HEK293 (cell line): ENCODE results near the gene GBA3.

Experiments used
- CTCF ChIA-PET: fragments of 350-600 bp; formaldehyde crosslinking; extraction: SDS; loops from one replicate; lab custom pipeline; 2021; ENCODE audit warnings: antibody characterized with exemption; lab: Yijun Ruan, JAX
- POLR2A ChIA-PET: fragments of 300-600 bp; formaldehyde crosslinking; extraction: SDS; loops from one replicate; lab custom pipeline; 2020; ENCODE audit warnings: antibody characterized with exemption, inconsistent platforms; lab: Yijun Ruan, JAX
- H3K27ac ChIP-seq: fragments of 200-500 bp; sonication (Bioruptor generic); 2 replicates; pipeline ENCODE4 v1.5.1; 2014; ENCODE audit warnings: low read depth, low read length, control low read depth, inconsistent platforms; ENCODE audit errors: extremely low read depth
- H3K36me3 ChIP-seq, 2 experiments: fragments of 200-500 bp in 1 of 2; sonication (Bioruptor generic) in 1 of 2; 1 replicate in 1 of 2; 2 replicates in 1 of 2; pipeline ENCODE4 v1.5.1; 2014 to 2017; ENCODE audit warnings: inconsistent platforms in 2 of 2, low read length in 2 of 2; ENCODE audit not compliant: control insufficient read depth in 2 of 2, insufficient read depth in 1 of 2
- H3K4me1 ChIP-seq: fragments of 200-500 bp; sonication (Bioruptor generic); 2 replicates; pipeline ENCODE4 v1.5.1; 2014; ENCODE audit warnings: mild to moderate bottlenecking, low read length, inconsistent platforms; ENCODE audit not compliant: control insufficient read depth, insufficient read depth
- H3K4me3 ChIP-seq: 2 replicates; pipeline ENCODE4 v1.5.1; 2011; ENCODE audit warnings: low read depth, mild to moderate bottlenecking, control low read depth, low read length, moderate library complexity
- H3K9me3 ChIP-seq: fragments of 200-500 bp; sonication (Bioruptor generic); 2 replicates; pipeline ENCODE4 v1.5.1; 2014; ENCODE audit warnings: low read depth, low read length, inconsistent platforms; ENCODE audit not compliant: control insufficient read depth, insufficient read depth
- KLF8 ChIP-seq: fragments of 450-650 bp; formaldehyde crosslinking; IDR thresholded peaks from 2 replicates; pipeline ENCODE4 v1.5.1; 2016; ENCODE audit warnings: missing biosample characterization, missing genetic modification characterization
- SCRT2 ChIP-seq: fragments of 450-650 bp; formaldehyde crosslinking; IDR thresholded peaks from 2 replicates; pipeline ENCODE4 v1.5.1; 2016; ENCODE audit warnings: missing biosample characterization, missing genetic modification characterization
- WT1 ChIP-seq: fragments of 450-650 bp; formaldehyde crosslinking; IDR thresholded peaks from 2 replicates; pipeline ENCODE4 v1.5.1; 2016; ENCODE audit warnings: missing biosample characterization, missing genetic modification characterization
- ZBTB20 ChIP-seq: fragments of 450-650 bp; formaldehyde crosslinking; IDR thresholded peaks from 2 replicates; pipeline ENCODE4 v1.5.1; 2016; ENCODE audit warnings: missing biosample characterization, missing genetic modification characterization
- ZBTB8A ChIP-seq: fragments of 450-650 bp; formaldehyde crosslinking; IDR thresholded peaks from 2 replicates; pipeline ENCODE4 v1.5.1; 2016; ENCODE audit warnings: missing biosample characterization, missing genetic modification characterization
- ZEB2 ChIP-seq: fragments of 450-650 bp; formaldehyde crosslinking; IDR thresholded peaks from 2 replicates; pipeline ENCODE4 v1.5.1; 2016; ENCODE audit warnings: missing biosample characterization, missing genetic modification characterization
- ZFHX2 ChIP-seq: fragments of 450-650 bp; formaldehyde crosslinking; conservative IDR thresholded peaks from 2 replicates; pipeline ENCODE4 v1.5.1; 2016; ENCODE audit warnings: missing biosample characterization, missing genetic modification characterization
- ZNF121 ChIP-seq: fragments of 450-650 bp; formaldehyde crosslinking; IDR thresholded peaks from 2 replicates; pipeline ENCODE4 v1.5.1; 2016; ENCODE audit warnings: missing biosample characterization, missing genetic modification characterization
- ZNF184 ChIP-seq: fragments of 450-650 bp; IDR thresholded peaks from 2 replicates; pipeline ENCODE4 v1.5.1; 2018; ENCODE audit warnings: missing biosample characterization, mild to moderate bottlenecking, missing genetic modification characterization
- ZNF266 ChIP-seq: fragments of 450-650 bp; formaldehyde crosslinking; IDR thresholded peaks from 2 replicates; pipeline ENCODE4 v1.5.1; 2016; ENCODE audit warnings: missing biosample characterization, missing genetic modification characterization, low read depth
- ZNF324 ChIP-seq: fragments of 450-650 bp; formaldehyde crosslinking; IDR thresholded peaks from 2 replicates; pipeline ENCODE4 v1.5.1; 2016; ENCODE audit warnings: missing biosample characterization, missing genetic modification characterization
- ZNF561 ChIP-seq: fragments of 450-650 bp; IDR thresholded peaks from 2 replicates; pipeline ENCODE4 v1.5.1; 2018; ENCODE audit warnings: missing biosample characterization, missing genetic modification characterization, borderline replicate concordance
- ZNF626 ChIP-seq: fragments of 450-650 bp; sonication (Bioruptor Pico); formaldehyde crosslinking; IDR thresholded peaks from 2 replicates; pipeline ENCODE4 v1.5.1; 2018; ENCODE audit warnings: missing biosample characterization, missing genetic modification characterization, inconsistent platforms
- ZNF654 ChIP-seq: fragments of 450-650 bp; formaldehyde crosslinking; IDR thresholded peaks from 2 replicates; pipeline ENCODE4 v1.5.1; 2016; ENCODE audit warnings: low read depth, missing biosample characterization, missing genetic modification characterization
- ZNF830 ChIP-seq: fragments of 450-650 bp; IDR thresholded peaks from 2 replicates; pipeline ENCODE4 v1.5.0; 2018; ENCODE audit warnings: missing biosample characterization, missing genetic modification characterization, low read depth, mild to moderate bottlenecking, moderate library complexity
- ZNF843 ChIP-seq: fragments of 450-650 bp; formaldehyde crosslinking; IDR thresholded peaks from 2 replicates; pipeline ENCODE4 v1.5.1; 2016; ENCODE audit warnings: missing biosample characterization, missing genetic modification characterization
- ZSCAN23 ChIP-seq: fragments of 450-650 bp; formaldehyde crosslinking; IDR thresholded peaks from 2 replicates; pipeline ENCODE4 v1.5.1; 2016; ENCODE audit warnings: missing biosample characterization, missing genetic modification characterization
- ZSCAN30 ChIP-seq: fragments of 450-650 bp; IDR thresholded peaks from 2 replicates; pipeline ENCODE4 v1.5.1; 2018; ENCODE audit warnings: missing biosample characterization, mild to moderate bottlenecking, missing genetic modification characterization, moderate library complexity
- ZXDB ChIP-seq: fragments of 450-650 bp; formaldehyde crosslinking; IDR thresholded peaks from 2 replicates; pipeline ENCODE4 v1.5.1; 2016; ENCODE audit warnings: missing biosample characterization, missing genetic modification characterization
- TF ChIP-seq, protein P1 (sequence below): fragments of 450-650 bp; formaldehyde crosslinking; IDR thresholded peaks from 2 replicates; pipeline ENCODE4 v1.5.1; 2017; ENCODE audit warnings: missing biosample characterization, missing genetic modification characterization
- TF ChIP-seq, protein P2 (sequence below): fragments of 450-650 bp; IDR thresholded peaks from 2 replicates; pipeline ENCODE4 v1.5.1; 2018; ENCODE audit warnings: missing biosample characterization, mild to moderate bottlenecking, missing genetic modification characterization
- TF ChIP-seq, protein P3 (sequence below): fragments of 450-650 bp; formaldehyde crosslinking; IDR thresholded peaks from 2 replicates; pipeline ENCODE4 v1.5.0; 2017; ENCODE audit warnings: missing biosample characterization, missing genetic modification characterization, borderline replicate concordance
- TF ChIP-seq, protein P4 (sequence below): fragments of 450-650 bp; formaldehyde crosslinking; IDR thresholded peaks from 2 replicates; pipeline ENCODE4 v1.5.1; 2016; ENCODE audit warnings: missing biosample characterization, missing genetic modification characterization
- TF ChIP-seq, protein P5 (sequence below): fragments of 450-650 bp; formaldehyde crosslinking; IDR thresholded peaks from 2 replicates; pipeline ENCODE4 v1.5.1; 2016; ENCODE audit warnings: missing biosample characterization, missing genetic modification characterization, borderline replicate concordance

The GBA3 gene

DNA sequence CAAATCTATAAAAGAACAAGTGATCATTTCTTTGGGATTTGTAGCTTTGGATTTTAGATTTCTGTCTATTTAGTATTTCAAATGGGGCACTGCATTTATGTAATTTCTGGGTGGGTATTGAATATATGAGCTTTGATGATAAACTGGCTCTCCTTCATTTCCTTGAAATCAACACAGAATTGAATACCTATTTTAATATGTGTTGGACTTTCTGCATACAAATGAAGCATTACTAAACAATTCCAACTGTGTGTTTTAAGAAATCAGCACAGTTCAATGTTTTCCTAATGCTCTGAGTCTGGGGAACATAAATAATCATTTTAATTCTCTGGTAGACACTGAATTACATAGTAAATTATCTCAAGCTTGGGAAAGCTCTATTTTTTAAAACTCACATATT, 42.0 kb upstream of the GBA3 start:
- Histone ChIP-seq H3K36me3 (no peaks in the 10 kb centered on the region), H3K27ac (no peak overlapping the region), H3K9me3 (no peaks in the 10 kb centered on the region), H3K4me1 (no peaks in the 10 kb centered on the region), H3K4me3 (no peak overlapping the region)
- TF ChIP-seq, protein P1, sequence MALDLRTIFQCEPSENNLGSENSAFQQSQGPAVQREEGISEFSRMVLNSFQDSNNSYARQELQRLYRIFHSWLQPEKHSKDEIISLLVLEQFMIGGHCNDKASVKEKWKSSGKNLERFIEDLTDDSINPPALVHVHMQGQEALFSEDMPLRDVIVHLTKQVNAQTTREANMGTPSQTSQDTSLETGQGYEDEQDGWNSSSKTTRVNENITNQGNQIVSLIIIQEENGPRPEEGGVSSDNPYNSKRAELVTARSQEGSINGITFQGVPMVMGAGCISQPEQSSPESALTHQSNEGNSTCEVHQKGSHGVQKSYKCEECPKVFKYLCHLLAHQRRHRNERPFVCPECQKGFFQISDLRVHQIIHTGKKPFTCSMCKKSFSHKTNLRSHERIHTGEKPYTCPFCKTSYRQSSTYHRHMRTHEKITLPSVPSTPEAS (tag by site-specific recombination), result no peak
- TF ChIP-seq ZBTB20 (tag by site-specific recombination), result no peak
- TF ChIP-seq WT1 (tag by site-specific recombination), result no peak
- no peak for TF ChIP-seq ZNF184 (tag by site-specific recombination)
- TF ChIP-seq KLF8 (tag by site-specific recombination), result no peak
- TF ChIP-seq, protein P2, sequence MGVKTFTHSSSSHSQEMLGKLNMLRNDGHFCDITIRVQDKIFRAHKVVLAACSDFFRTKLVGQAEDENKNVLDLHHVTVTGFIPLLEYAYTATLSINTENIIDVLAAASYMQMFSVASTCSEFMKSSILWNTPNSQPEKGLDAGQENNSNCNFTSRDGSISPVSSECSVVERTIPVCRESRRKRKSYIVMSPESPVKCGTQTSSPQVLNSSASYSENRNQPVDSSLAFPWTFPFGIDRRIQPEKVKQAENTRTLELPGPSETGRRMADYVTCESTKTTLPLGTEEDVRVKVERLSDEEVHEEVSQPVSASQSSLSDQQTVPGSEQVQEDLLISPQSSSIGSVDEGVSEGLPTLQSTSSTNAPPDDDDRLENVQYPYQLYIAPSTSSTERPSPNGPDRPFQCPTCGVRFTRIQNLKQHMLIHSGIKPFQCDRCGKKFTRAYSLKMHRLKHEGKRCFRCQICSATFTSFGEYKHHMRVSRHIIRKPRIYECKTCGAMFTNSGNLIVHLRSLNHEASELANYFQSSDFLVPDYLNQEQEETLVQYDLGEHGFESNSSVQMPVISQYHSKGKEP (tag by site-specific recombination), result no peak
- TF ChIP-seq ZNF830 (tag by site-specific recombination), result no peak
- no peak for TF ChIP-seq SCRT2
- TF ChIP-seq, protein P3, sequence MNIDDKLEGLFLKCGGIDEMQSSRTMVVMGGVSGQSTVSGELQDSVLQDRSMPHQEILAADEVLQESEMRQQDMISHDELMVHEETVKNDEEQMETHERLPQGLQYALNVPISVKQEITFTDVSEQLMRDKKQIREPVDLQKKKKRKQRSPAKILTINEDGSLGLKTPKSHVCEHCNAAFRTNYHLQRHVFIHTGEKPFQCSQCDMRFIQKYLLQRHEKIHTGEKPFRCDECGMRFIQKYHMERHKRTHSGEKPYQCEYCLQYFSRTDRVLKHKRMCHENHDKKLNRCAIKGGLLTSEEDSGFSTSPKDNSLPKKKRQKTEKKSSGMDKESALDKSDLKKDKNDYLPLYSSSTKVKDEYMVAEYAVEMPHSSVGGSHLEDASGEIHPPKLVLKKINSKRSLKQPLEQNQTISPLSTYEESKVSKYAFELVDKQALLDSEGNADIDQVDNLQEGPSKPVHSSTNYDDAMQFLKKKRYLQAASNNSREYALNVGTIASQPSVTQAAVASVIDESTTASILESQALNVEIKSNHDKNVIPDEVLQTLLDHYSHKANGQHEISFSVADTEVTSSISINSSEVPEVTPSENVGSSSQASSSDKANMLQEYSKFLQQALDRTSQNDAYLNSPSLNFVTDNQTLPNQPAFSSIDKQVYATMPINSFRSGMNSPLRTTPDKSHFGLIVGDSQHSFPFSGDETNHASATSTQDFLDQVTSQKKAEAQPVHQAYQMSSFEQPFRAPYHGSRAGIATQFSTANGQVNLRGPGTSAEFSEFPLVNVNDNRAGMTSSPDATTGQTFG (tag by site-specific recombination), result no peak
- no peak for TF ChIP-seq ZNF266 (tag by site-specific recombination)
- TF ChIP-seq ZNF654, result no peak
- TF ChIP-seq, protein P4, sequence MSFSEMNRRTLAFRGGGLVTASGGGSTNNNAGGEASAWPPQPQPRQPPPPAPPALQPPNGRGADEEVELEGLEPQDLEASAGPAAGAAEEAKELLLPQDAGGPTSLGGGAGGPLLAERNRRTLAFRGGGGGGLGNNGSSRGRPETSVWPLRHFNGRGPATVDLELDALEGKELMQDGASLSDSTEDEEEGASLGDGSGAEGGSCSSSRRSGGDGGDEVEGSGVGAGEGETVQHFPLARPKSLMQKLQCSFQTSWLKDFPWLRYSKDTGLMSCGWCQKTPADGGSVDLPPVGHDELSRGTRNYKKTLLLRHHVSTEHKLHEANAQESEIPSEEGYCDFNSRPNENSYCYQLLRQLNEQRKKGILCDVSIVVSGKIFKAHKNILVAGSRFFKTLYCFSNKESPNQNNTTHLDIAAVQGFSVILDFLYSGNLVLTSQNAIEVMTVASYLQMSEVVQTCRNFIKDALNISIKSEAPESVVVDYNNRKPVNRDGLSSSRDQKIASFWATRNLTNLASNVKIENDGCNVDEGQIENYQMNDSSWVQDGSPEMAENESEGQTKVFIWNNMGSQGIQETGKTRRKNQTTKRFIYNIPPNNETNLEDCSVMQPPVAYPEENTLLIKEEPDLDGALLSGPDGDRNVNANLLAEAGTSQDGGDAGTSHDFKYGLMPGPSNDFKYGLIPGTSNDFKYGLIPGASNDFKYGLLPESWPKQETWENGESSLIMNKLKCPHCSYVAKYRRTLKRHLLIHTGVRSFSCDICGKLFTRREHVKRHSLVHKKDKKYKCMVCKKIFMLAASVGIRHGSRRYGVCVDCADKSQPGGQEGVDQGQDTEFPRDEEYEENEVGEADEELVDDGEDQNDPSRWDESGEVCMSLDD (tag by site-specific recombination), result no peak
- TF ChIP-seq ZXDB (tag by site-specific recombination), result no peak
- no peak for TF ChIP-seq ZFHX2 (tag by site-specific recombination)
- no peak for TF ChIP-seq ZNF843 (tag by site-specific recombination)
- no peak for TF ChIP-seq ZEB2 (tag by site-specific recombination)
- no peak for TF ChIP-seq ZNF324
- TF ChIP-seq ZSCAN23 (tag by site-specific recombination), result no peak
- TF ChIP-seq ZNF121 (tag by site-specific recombination), result no peak
- CTCF ChIA-PET, result interaction anchor here (0.6 to 0.7 kb wide), 2 partner anchors 262 to 426 kb away, joined by 3 to 7 read pairs; no protein-coding TSS in a partner anchor
- POLR2A ChIA-PET, result no interaction called here

DNA sequence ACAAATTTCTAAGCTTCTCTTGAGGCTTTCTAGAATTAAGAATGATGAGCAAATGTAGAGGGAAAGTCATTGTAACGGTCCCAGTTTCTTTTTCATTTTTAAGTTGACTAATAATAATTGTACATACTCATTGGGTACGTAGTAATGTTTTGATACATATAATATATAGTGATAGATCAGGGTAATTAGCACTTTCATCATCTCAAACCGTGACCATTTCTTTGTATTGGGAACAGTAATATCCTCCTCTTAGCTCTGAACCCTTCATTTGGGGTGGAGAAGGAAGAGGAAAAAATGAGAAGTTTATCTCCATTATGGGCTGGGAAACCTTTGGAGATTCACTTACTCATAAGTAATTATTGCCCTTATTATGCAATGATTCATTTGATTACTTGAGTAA, 39.0 kb upstream of the GBA3 start:
- H3K27ac ChIP-seq, result no peak overlapping the region
- POLR2A ChIA-PET, result no interaction called here
- no peaks in the 10 kb centered on the region for H3K9me3 ChIP-seq
- CTCF ChIA-PET, result no interaction called here
- no peaks in the 10 kb centered on the region for H3K36me3 ChIP-seq
- no peaks in the 10 kb centered on the region for H3K4me1 ChIP-seq
- H3K4me3 ChIP-seq, result no peak overlapping the region
- TF ChIP-seq ZSCAN30 (no peak), ZNF654 (no peak), ZNF626 (tag by site-specific recombination) (no peak), ZNF561 (tag by site-specific recombination) (no peak), ZBTB8A (tag by site-specific recombination) (no peak)
- TF ChIP-seq, protein P5, sequence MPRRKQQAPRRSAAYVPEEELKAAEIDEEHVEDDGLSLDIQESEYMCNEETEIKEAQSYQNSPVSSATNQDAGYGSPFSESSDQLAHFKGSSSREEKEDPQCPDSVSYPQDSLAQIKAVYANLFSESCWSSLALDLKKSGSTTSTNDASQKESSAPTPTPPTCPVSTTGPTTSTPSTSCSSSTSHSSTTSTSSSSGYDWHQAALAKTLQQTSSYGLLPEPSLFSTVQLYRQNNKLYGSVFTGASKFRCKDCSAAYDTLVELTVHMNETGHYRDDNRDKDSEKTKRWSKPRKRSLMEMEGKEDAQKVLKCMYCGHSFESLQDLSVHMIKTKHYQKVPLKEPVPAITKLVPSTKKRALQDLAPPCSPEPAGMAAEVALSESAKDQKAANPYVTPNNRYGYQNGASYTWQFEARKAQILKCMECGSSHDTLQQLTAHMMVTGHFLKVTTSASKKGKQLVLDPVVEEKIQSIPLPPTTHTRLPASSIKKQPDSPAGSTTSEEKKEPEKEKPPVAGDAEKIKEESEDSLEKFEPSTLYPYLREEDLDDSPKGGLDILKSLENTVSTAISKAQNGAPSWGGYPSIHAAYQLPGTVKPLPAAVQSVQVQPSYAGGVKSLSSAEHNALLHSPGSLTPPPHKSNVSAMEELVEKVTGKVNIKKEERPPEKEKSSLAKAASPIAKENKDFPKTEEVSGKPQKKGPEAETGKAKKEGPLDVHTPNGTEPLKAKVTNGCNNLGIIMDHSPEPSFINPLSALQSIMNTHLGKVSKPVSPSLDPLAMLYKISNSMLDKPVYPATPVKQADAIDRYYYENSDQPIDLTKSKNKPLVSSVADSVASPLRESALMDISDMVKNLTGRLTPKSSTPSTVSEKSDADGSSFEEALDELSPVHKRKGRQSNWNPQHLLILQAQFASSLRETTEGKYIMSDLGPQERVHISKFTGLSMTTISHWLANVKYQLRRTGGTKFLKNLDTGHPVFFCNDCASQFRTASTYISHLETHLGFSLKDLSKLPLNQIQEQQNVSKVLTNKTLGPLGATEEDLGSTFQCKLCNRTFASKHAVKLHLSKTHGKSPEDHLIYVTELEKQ (tag by site-specific recombination), result no peak
